Forelimb muscle (tissue), 1 donor: Measurements from ENCODE around the gene EPM2AIP1. TPM values are rescaled to one million over a fixed set of nuclear protein-coding genes. Genes with fewer than 3 reads are reported as not detected.
A peak's percentile ranks its signal among the peaks of the same experiment; 100 is the strongest.
"Not testable (repeated sequence)": the region's sequence is repeated elsewhere in the genome, so short reads cannot be mapped to it uniquely, and the experiment has no call there.

Experiments used
- DNase-seq: peaks from one replicate; pipeline ENCODE4 v3.0.0-alpha.2; 2013; ENCODE audit warnings: low read depth
- polyA plus RNA-seq: library from polyadenylated mRNA; unstranded; fragments of 120-200 nt; gene quantifications from one replicate; pipeline ENCODE4 v1.2.1, GENCODE V29; 2013; ENCODE audit not compliant: insufficient read length

Gene EPM2AIP1
- polyA plus RNA-seq, 1 donor, result 27.9 TPM

- DNase-seq, result peak; percentile 100
Observed at GRCh38 chr3:36993326-36994283, 674 bp upstream of the EPM2AIP1 start, which contains the start of gene MLH1. Gene MLH1, plus strand, starts transcription at chr3:36993518. Its CDS starts 30 bp downstream, at chr3:36993548.

GRCh38 chr3:36991923-36992805, 767 bp downstream of the EPM2AIP1 start:
- peak; percentile 24 for DNase-seq

GRCh38 chr3:36991147-36991546, 1.8 kb downstream of the EPM2AIP1 start:
- no peak for DNase-seq

GRCh38 chr3:36989568-36989967, 3.4 kb downstream of the EPM2AIP1 start:
- no peak for DNase-seq

GRCh38 chr3:36989005-36989404, 3.9 kb downstream of the EPM2AIP1 start:
- DNase-seq, result no peak

GRCh38 chr3:36988356-36988755, 4.6 kb downstream of the EPM2AIP1 start:
- DNase-seq, result no peak

GRCh38 chr3:36981006-36981405, 11.9 kb downstream of the EPM2AIP1 start:
- DNase-seq, result no peak

- no peak for DNase-seq
Observed at GRCh38 chr3:36973139-36973538, 19.8 kb downstream of the EPM2AIP1 start.

GRCh38 chr3:36972163-36972562, 20.8 kb downstream of the EPM2AIP1 start:
- no peak for DNase-seq

- DNase-seq, result no peak
Observed at GRCh38 chr3:36969540-36970432, 23.1 kb downstream of the EPM2AIP1 start.

- no peak for DNase-seq
Observed at GRCh38 chr3:36969085-36969484, 23.8 kb downstream of the EPM2AIP1 start.

GRCh38 chr3:36965440-36965839, 27.5 kb downstream of the EPM2AIP1 start:
- no peak for DNase-seq

- DNase-seq, result no peak
Observed at GRCh38 chr3:36964817-36965216, 28.1 kb downstream of the EPM2AIP1 start.

GRCh38 chr3:36964331-36964730, 28.6 kb downstream of the EPM2AIP1 start:
- DNase-seq, result no peak

- not testable (repeated sequence) for DNase-seq
Observed at GRCh38 chr3:36963008-36963407, 29.9 kb downstream of the EPM2AIP1 start.

GRCh38 chr3:36960502-36960901, 32.4 kb downstream of the EPM2AIP1 start:
- DNase-seq, result no peak

GRCh38 chr3:36959821-36960220, 33.1 kb downstream of the EPM2AIP1 start:
- no peak for DNase-seq

- no peak for DNase-seq
Observed at GRCh38 chr3:36957862-36958686, 34.9 kb downstream of the EPM2AIP1 start.

- no peak for DNase-seq
Observed at GRCh38 chr3:36957063-36957462, 35.9 kb downstream of the EPM2AIP1 start.

- no peak for DNase-seq
Observed at GRCh38 chr3:36956155-36956554, 36.8 kb downstream of the EPM2AIP1 start.
